CD4-positive, alpha-beta T cell treated with Interleukin-17A for 4 hours (primary cell): ENCODE data around the gene ANKS3.
A peak's percentile ranks its signal among the peaks of the same experiment; 100 is the strongest.

Experiments
- DNase-seq: peaks from one replicate; pipeline ENCODE4 v3.0.0-alpha.2; 2020; ENCODE audit warnings: mixed read lengths

ANKS3 gene

GRCh38 chr16:4694642-4695451 is 39.2 kb downstream of the ANKS3 start:
- no peak for DNase-seq

GRCh38 chr16:4693956-4694641 is 40.0 kb downstream of the ANKS3 start:
- DNase-seq = peak; percentile 72

GRCh38 chr16:4693296-4693955 is 40.6 kb downstream of the ANKS3 start, which contains the start of gene NUDT16L1:
Gene NUDT16L1 (plus strand): TSS chr16:4693562. CDS start chr16:4693727, 165 bp downstream.
- DNase-seq = peak; percentile 98

GRCh38 chr16:4692460-4693295 is 41.4 kb downstream of the ANKS3 start:
- no peak for DNase-seq

GRCh38 chr16:4691666-4692412 is 42.2 kb downstream of the ANKS3 start:
- DNase-seq = no peak

- no peak for DNase-seq
Observed at GRCh38 chr16:4690946-4691665, 43.0 kb downstream of the ANKS3 start.

- DNase-seq = no peak
Observed at GRCh38 chr16:4689864-4690704, 44.0 kb downstream of the ANKS3 start.

GRCh38 chr16:4689091-4689671 is 44.9 kb downstream of the ANKS3 start:
- DNase-seq = no peak

GRCh38 chr16:4688674-4689045 is 45.4 kb downstream of the ANKS3 start:
- no peak for DNase-seq

GRCh38 chr16:4687946-4688673 is 46.0 kb downstream of the ANKS3 start:
- DNase-seq = peak; percentile 1

GRCh38 chr16:4687416-4687815 is 46.7 kb downstream of the ANKS3 start:
- DNase-seq = no peak

- peak; percentile 1 for DNase-seq
Observed at GRCh38 chr16:4686497-4687210, 47.4 kb downstream of the ANKS3 start.

GRCh38 chr16:4685776-4686496 is 48.1 kb downstream of the ANKS3 start:
- peak; percentile 1 for DNase-seq

- peak; percentile 1 for DNase-seq
Observed at GRCh38 chr16:4685292-4685691, 48.8 kb downstream of the ANKS3 start.

- peak; percentile 0 for DNase-seq
Observed at GRCh38 chr16:4684763-4685162, 49.3 kb downstream of the ANKS3 start.

GRCh38 chr16:4684058-4684715 is 49.9 kb downstream of the ANKS3 start:
- peak; percentile 1 for DNase-seq
